Muscle of arm (tissue), 12 donors: ENCODE data around the gene EZR. TPM values are rescaled to one million over a fixed set of nuclear protein-coding genes. Genes with fewer than 3 reads are reported as not detected.
"Not testable (repeated sequence)": the region's sequence is repeated elsewhere in the genome, so short reads cannot be mapped to it uniquely, and the experiment has no call there.

ENCODE experiments used
- DNase-seq: peaks from one replicate; pipeline ENCODE4 v3.0.0-alpha.2; 2013
- polyA plus RNA-seq, 12 donors: library from polyadenylated mRNA; unstranded; fragments of 120-200 nt; gene quantifications; one replicate each; pipeline ENCODE4 v1.2.1, GENCODE V29; 2013; ENCODE audit not compliant: insufficient read length in 12 of 12

The EZR gene
- polyA plus RNA-seq, 12 donors = 24.0 to 86.6 (median 33.7) TPM; not detected in 1

DNA sequence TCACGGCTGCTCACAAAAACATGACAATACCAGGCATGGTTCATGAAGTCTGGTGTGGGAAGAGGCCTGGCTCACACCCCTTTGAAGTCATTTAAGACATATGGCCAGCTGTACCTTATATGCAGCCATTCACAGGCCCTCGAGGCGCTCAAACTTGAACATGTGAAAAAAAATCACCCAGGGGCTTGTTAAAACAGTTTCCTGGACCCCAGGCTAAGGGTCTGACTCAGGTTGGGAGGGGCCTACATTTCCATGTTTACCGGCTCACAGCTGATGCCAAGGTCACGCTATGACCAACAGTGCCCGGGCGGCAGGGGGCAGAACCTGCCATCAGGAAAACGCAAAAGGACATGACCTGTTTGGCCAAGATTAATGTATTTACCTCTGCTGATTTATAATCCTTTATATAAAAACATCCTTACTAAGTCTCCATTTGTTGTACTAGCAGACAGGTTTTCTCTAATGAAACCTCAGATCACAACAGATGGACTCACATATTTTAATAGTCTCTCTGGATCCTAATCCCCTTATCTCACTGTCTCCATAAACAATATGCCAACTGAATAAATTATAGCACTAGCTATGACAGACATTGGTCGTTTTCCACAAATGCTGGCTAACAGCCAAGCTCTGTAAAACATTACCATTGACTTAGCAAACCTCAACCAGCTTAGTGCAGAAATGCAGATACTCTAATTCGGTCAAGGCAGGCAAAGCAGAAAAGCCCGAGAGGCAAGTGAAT lies 19.9 kb downstream of the EZR start:
- no peak for DNase-seq

- no peak for DNase-seq
These were observed 20.9 kb downstream of the EZR start for GRCh38 chr6:158798311-158798710.

GRCh38 chr6:158797331-158798310 lies 21.5 kb downstream of the EZR start:
- DNase-seq = no peak

DNA sequence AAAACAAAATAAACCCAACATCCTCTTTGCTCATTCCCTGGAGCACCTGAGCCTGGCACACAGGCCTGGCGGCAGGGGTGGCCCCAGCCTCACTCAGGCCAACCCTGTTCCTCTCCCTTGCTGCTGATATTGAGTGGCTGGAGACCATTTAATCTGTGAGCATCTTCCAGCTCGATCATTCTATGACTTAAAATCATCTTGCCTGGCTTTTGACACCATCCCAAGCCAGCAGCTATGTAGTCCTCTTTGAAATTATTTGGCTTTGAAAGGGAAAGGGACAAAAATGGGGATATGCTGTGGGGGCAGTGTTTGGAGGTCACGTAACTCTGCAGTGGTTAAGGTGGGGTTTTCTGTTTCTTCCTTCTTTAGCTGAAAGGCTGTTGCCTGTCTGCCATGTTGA lies 22.8 kb downstream of the EZR start:
- DNase-seq = no peak

DNA sequence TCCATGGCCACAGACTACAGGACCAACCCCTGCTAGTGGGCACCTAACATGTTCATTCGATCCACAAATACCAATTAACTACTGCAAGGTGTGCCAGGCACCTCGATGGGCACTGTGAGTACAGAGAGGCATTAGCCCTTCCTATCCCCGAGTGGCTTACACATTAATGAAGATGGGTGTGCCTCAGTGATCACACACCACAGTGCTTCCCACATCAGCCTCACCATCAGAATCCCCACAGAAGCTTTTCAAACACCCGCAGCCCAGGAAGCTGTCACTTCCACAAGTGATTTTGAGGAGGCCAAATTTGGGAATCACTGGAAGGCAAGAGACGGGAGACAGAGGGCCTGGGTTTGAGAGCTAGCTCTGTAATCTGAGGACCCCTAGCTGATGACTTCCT lies 23.7 kb downstream of the EZR start:
- no peak for DNase-seq

DNA sequence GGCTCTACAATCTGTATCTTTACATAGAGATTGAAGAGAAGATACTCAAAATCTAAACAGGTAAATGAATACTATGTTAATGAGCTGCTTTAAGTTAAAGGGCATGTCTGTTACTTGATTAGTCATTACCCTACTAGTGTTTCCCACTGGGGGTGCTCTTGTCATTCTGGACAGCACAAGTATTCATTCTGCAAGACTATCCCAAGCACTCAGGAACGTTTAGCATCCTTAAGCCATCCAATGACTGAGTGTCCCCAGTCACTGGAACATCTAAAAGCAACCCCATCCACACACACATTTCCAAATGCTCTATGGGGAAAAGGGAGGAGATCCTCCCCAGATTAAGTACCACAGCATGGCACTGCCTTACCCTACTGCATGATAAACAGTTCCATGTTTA lies 25.7 kb downstream of the EZR start:
- no peak for DNase-seq

DNA sequence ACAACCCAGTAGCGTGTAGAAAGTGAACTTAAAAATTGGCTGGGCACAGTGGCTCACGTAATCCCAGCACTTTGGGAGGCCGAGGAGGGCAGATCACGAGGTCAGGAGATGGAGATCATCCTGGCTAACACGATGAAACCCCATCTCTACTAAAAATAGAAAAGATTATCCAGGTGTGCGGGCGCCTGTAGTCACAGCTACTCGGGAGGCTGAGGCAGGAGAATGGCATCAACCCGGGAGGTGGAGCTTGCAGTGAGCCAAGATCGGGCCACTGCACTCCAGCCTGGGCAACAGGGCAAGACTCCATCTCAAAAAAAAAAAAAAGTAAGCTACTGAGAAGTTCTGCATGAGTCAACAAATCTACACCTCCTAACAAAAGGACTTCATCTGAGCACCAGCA lies 26.7 kb downstream of the EZR start:
- not testable (repeated sequence) for DNase-seq

- no peak for DNase-seq
These were observed 27.8 kb downstream of the EZR start for GRCh38 chr6:158791274-158791855.

GRCh38 chr6:158789115-158789917 lies 29.9 kb downstream of the EZR start:
- DNase-seq = no peak

DNA sequence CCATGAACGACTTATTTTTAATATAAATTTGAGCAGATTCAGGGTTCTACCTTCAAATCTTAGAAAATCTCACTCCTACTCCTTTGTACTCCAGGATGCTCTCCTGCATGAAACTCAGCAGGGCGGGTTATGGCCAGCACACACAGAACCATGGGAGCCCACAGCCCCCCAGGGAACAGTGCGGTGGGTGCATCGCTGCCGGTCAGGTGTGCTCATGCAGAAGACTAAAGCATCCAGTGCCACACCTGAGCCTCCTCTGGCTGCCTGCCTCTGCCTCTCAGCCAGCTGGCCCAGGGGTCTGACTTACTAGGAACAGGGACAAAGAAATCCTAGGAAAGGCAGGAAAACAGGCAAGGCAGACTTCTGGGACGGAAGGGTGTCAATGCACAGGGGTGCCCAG lies 31.8 kb downstream of the EZR start:
- DNase-seq = no peak

GRCh38 chr6:158786645-158787304 lies 32.4 kb downstream of the EZR start:
- DNase-seq = no peak

DNA sequence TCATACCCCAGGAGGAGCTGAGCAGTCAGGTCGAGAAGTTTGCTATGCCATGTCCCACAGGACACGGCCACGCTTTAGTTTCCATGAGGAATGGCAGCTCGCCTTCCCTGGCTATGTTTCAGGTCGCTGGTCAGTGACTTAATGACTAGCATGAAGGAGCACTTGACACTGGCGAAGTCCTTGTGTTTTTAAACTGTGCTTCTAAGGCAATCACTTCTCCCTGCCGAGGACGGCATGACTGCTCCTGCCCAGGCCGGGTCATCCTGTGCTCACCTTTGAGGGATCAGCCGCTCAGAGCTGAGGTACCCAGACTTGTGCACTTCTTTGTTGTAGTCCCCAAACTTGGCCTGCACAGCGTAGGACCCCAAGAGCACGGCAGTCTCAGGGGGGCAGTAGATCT lies 34.1 kb downstream of the EZR start:
- DNase-seq = no peak

- no peak for DNase-seq
These were observed 34.7 kb downstream of the EZR start for GRCh38 chr6:158784505-158784904.

DNA sequence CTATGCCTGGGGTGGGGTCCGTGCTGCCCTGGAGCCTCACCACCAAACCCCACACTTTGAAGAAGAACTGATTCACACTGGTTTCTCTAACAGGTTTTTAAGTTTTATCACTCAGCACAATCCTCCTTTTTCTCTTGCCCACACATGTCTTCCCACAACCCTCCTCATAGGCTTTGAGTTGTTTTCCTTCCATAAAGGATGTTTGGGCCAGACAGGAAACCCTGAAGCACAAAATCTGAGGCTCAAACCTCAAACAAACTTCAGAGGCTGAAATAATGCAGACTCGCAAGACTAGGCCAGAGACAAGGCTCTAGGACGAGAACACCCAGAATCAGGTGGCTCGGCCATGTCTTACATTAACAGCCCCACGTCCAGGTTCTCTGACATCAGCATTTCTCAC lies 35.3 kb downstream of the EZR start:
- DNase-seq = no peak

DNA sequence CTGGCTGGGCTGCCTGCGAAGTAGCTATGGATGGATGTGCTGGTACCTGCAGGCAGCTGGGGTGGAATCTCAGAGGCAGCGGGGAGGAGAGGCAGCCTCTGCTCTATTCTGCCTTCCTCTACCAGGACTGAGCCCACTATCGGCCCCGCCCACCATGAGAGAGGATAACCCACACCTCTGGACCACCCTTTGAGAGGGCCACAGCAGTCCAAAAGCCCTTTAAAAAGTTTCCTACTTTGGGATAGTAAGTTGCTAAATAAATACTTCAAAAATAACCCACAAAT lies 36.1 kb downstream of the EZR start:
- no peak for DNase-seq

DNA sequence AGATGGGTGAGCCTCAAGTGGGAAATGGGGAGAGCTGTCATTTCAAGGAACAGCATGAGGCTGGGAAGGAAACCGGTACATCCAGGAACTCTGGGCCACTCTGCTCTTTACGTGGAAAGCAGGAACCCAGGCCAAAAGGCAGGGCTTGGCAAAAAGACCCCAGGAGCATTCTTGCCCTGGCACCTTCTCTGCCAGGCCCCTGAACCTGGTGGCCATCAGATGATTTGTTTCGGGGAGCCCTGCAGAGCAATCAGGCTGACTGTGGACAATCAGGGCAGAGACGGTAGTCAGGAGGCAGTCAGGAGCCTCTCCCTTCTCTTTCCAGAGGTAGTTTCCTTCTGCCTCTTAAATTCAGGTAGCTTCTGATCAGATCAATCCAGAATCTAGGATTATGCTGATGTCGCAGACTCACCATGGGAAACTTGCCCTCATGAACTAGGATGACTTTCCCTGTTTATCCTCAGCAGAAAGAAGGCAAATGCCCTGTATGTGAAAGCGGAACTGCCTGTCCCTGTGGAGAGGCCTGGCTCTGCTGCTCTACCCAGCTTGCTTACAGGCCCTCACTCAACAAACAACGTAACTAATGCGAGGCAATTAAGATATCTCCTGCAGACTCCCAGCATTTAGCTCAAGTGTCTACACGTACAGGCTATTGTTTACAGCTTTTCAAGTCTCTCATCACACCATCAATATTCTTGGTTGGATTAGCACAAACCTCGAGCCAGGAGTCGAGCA lies 36.6 kb downstream of the EZR start:
- no peak for DNase-seq

DNA sequence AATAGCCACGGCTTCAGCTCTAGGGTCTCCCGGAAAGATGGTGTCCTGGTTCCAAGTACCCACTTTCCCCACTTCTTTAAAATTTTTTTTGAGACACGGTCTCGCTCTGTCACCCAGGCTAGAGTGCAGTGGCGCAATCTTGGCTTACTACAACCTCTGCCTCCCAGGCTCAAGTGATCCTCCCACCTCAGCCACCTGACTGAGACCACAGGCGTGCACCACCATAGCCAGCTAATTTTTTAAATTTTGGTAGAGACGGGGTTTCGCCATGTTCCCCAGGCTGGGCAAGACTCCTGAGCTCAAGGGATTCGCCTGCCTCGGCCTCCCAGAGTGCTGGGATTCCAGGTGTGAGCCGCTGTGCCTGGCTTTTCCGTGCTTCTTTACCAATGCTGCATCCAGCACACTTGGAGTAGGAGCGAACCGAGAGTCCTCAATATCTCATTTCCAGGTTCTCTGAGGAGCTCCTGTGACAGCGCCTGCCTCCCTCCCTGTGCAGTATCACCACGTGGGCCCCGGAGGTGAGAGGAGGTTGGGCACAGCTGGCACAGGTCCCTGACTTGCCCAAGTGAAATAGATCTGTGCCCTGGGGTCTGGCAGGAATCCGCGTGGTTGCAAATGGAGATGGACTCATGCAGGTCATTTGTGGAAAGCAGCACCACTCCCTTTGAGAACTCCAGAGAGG lies 37.3 kb downstream of the EZR start:
- DNase-seq = no peak

GRCh38 chr6:158780988-158781691 lies 38.0 kb downstream of the EZR start:
- no peak for DNase-seq

GRCh38 chr6:158780246-158780884 lies 38.8 kb downstream of the EZR start:
- DNase-seq = no peak
